ENCODE results near the gene DYRK2.
A peak's percentile ranks its signal among the peaks of the same experiment; 100 is the strongest.

Gene DYRK2

GRCh38 chr12:67694306-67694900 is 45.9 kb downstream of the DYRK2 start:
- no peaks in the 10 kb centered on the region for H3K27me3 ChIP-seq (ENCODE audit: control insufficient read depth in 1 of 2, insufficient read depth in 2 of 2, low read length in 2 of 2)
- no peak overlapping the region for H3K27ac ChIP-seq (ENCODE audit: low read depth, low read length)
- H3K4me1 ChIP-seq (ENCODE audit: insufficient read depth, low read length), result no peaks in the 10 kb centered on the region
- no peaks in the 10 kb centered on the region for H3K9me3 ChIP-seq (ENCODE audit: low read length)
- no peak overlapping the region for H3K9ac ChIP-seq (ENCODE audit: low read length)
- H3K36me3 ChIP-seq (ENCODE audit: insufficient read depth, low read length), result no peaks in the 10 kb centered on the region
- no peak overlapping the region for H3K4me3 ChIP-seq (ENCODE audit: low read depth in 1 of 2, low read length in 2 of 2)

DNA sequence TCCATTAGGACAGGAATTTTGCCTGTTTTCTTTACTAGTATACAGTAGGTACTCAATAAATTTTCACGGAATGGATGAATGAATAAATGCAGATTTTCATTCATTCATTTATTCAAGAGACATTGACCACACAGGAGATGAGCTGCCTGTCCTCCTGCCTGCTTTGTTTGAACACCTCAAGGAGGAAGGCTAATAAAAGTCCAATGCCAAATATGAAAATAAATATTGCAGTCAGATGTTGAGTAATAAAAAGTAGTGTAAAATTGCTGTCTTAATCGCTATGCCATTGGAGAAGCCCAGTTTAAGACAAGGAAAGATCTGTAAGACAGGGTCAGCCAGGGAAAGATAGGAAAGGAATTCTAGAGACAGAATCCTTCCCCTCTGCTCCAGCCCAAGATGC is 47.4 kb downstream of the DYRK2 start:
- Histone ChIP-seq H3K36me3 (ENCODE audit: insufficient read depth, low read length) (no peaks in the 10 kb centered on the region), H3K27me3 (ENCODE audit: control insufficient read depth in 1 of 2, insufficient read depth in 2 of 2, low read length in 2 of 2) (no peaks in the 10 kb centered on the region), H3K4me1 (ENCODE audit: insufficient read depth, low read length) (no peaks in the 10 kb centered on the region), H3K4me3 (ENCODE audit: low read depth in 1 of 2, low read length in 2 of 2) (no peak overlapping the region), H3K9ac (ENCODE audit: low read length) (no peak overlapping the region), H3K9me3 (ENCODE audit: low read length) (no peaks in the 10 kb centered on the region), H3K27ac (ENCODE audit: low read depth, low read length) (no peak overlapping the region)

GRCh38 chr12:67697443-67697842 is 48.9 kb downstream of the DYRK2 start:
- Histone ChIP-seq H3K27ac (ENCODE audit: low read depth, low read length) (no peak overlapping the region), H3K4me1 (ENCODE audit: insufficient read depth, low read length) (no peaks in the 10 kb centered on the region), H3K27me3 (ENCODE audit: control insufficient read depth in 1 of 2, insufficient read depth in 2 of 2, low read length in 2 of 2) (no peaks in the 10 kb centered on the region), H3K4me3 (ENCODE audit: low read depth in 1 of 2, low read length in 2 of 2) (no peak overlapping the region), H3K9ac (ENCODE audit: low read length) (no peak overlapping the region), H3K36me3 (ENCODE audit: insufficient read depth, low read length) (no peaks in the 10 kb centered on the region), H3K9me3 (ENCODE audit: low read length) (no peaks in the 10 kb centered on the region)

DNA sequence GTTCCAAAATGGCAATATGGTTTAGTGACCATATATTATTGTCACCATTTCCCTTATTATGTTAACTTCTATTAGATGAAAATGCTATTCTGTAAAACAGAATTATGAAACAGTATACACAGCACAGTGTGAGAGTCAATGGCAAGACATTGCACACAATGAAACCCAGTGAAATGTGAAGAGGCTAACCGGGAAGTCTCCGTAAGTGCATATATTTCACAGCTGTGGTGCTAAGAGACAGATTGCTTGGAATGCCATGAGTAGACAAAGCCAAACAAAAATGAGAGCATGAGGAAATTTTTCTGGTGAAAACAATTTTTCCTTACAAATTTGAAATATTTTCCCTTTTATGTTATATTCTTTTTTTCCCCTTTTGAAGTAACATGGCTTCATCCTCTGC is 49.4 kb downstream of the DYRK2 start:
- no peak overlapping the region for H3K9ac ChIP-seq (ENCODE audit: low read length)
- H3K9me3 ChIP-seq (ENCODE audit: low read length), result no peaks in the 10 kb centered on the region
- no peak overlapping the region for H3K27ac ChIP-seq (ENCODE audit: low read depth, low read length)
- H3K27me3 ChIP-seq (ENCODE audit: control insufficient read depth in 1 of 2, insufficient read depth in 2 of 2, low read length in 2 of 2), result no peaks in the 10 kb centered on the region
- no peaks in the 10 kb centered on the region for H3K4me1 ChIP-seq (ENCODE audit: insufficient read depth, low read length)
- no peak overlapping the region for H3K4me3 ChIP-seq (ENCODE audit: low read depth in 1 of 2, low read length in 2 of 2)
- H3K36me3 ChIP-seq (ENCODE audit: insufficient read depth, low read length), result no peaks in the 10 kb centered on the region

- Histone ChIP-seq H3K27ac (ENCODE audit: low read depth, low read length) (no peak overlapping the region), H3K4me1 (ENCODE audit: insufficient read depth, low read length) (no peaks in the 10 kb centered on the region), H3K27me3 (ENCODE audit: control insufficient read depth in 1 of 2, insufficient read depth in 2 of 2, low read length in 2 of 2) (no peaks in the 10 kb centered on the region), H3K4me3 (ENCODE audit: low read depth in 1 of 2, low read length in 2 of 2) (peak overlapping the region in 1 of 2 donors; percentile 30), H3K36me3 (ENCODE audit: insufficient read depth, low read length) (no peaks in the 10 kb centered on the region), H3K9ac (ENCODE audit: low read length) (no peak overlapping the region), H3K9me3 (ENCODE audit: low read length) (no peaks in the 10 kb centered on the region)
Observed at GRCh38 chr12:67698672-67699581, 50.4 kb downstream of the DYRK2 start.

DNA sequence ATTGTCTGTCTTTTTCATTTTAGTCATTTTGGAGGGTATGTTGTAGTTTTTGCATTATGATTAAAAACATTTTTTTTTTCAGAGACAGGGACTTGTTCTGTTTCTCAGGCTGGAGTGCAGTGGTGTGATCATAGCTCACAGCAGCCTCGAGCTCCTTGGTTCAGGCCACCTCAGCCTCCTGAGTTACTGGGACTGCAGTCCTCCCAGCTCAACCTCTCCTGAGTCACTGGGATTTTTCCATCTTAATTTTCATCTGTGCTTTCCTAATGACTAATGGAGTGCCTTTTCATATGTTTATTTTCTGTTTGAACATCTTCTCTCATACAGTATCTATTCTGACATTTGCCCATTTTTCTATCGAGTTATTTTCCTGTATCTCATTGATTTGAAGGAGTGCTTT is 52.6 kb downstream of the DYRK2 start:
- H3K9ac ChIP-seq (ENCODE audit: low read length), result no peak overlapping the region
- H3K27me3 ChIP-seq (ENCODE audit: control insufficient read depth in 1 of 2, insufficient read depth in 2 of 2, low read length in 2 of 2), result no peaks in the 10 kb centered on the region
- no peaks in the 10 kb centered on the region for H3K4me1 ChIP-seq (ENCODE audit: insufficient read depth, low read length)
- no peaks in the 10 kb centered on the region for H3K36me3 ChIP-seq (ENCODE audit: insufficient read depth, low read length)
- no peak overlapping the region for H3K27ac ChIP-seq (ENCODE audit: low read depth, low read length)
- H3K9me3 ChIP-seq (ENCODE audit: low read length), result no peaks in the 10 kb centered on the region
- H3K4me3 ChIP-seq (ENCODE audit: low read depth in 1 of 2, low read length in 2 of 2), result no peak overlapping the region

- Histone ChIP-seq H3K27ac (ENCODE audit: low read depth, low read length) (no peak overlapping the region), H3K27me3 (ENCODE audit: control insufficient read depth in 1 of 2, insufficient read depth in 2 of 2, low read length in 2 of 2) (no peaks in the 10 kb centered on the region), H3K36me3 (ENCODE audit: insufficient read depth, low read length) (no peaks in the 10 kb centered on the region), H3K9ac (ENCODE audit: low read length) (no peak overlapping the region), H3K4me1 (ENCODE audit: insufficient read depth, low read length) (no peaks in the 10 kb centered on the region), H3K9me3 (ENCODE audit: low read length) (no peaks in the 10 kb centered on the region), H3K4me3 (ENCODE audit: low read depth in 1 of 2, low read length in 2 of 2) (no peak overlapping the region)
Observed at GRCh38 chr12:67702136-67702535, 53.6 kb downstream of the DYRK2 start.

DNA sequence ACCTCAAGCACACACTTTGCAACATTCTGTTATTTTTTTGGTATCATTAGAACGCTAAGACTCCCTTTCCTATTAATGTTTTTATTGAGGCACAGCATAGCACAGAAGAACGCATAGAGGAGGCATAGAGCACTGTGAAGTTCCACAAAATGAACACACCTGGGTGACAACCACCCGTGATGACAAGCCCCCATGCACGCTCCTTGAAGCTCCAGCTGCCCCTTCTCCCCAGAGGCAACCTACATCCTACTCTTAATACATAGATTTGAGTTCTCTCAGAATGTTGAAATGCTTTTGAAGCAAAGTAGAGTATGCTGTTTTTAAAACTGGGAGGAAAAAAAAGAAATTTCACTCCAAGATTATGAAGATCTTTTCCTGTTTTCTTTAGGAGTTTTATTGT is 55.5 kb downstream of the DYRK2 start:
- no peaks in the 10 kb centered on the region for H3K36me3 ChIP-seq (ENCODE audit: insufficient read depth, low read length)
- H3K9ac ChIP-seq (ENCODE audit: low read length), result no peak overlapping the region

GRCh38 chr12:67705394-67706370 is 57.1 kb downstream of the DYRK2 start:
- no peaks in the 10 kb centered on the region for H3K27me3 ChIP-seq (ENCODE audit: control insufficient read depth in 1 of 2, insufficient read depth in 2 of 2, low read length in 2 of 2)
- H3K27ac ChIP-seq (ENCODE audit: low read depth, low read length), result no peak overlapping the region
- no peaks in the 10 kb centered on the region for H3K9me3 ChIP-seq (ENCODE audit: low read length)
- H3K4me1 ChIP-seq (ENCODE audit: insufficient read depth, low read length), result no peaks in the 10 kb centered on the region
- H3K4me3 ChIP-seq (ENCODE audit: low read depth in 1 of 2, low read length in 2 of 2), result no peak overlapping the region
- H3K36me3 ChIP-seq (ENCODE audit: insufficient read depth, low read length), result no peaks in the 10 kb centered on the region
- H3K9ac ChIP-seq (ENCODE audit: low read length), result no peak overlapping the region

More for the DNA sequence above, 55.5 kb downstream of the DYRK2 start:
- no peaks in the 10 kb centered on the region for H3K27me3 ChIP-seq (ENCODE audit: control insufficient read depth in 1 of 2, insufficient read depth in 2 of 2, low read length in 2 of 2)
- H3K4me3 ChIP-seq (ENCODE audit: low read depth in 1 of 2, low read length in 2 of 2), result no peak overlapping the region
- no peak overlapping the region for H3K27ac ChIP-seq (ENCODE audit: low read depth, low read length)
- H3K9me3 ChIP-seq (ENCODE audit: low read length), result no peaks in the 10 kb centered on the region
- H3K4me1 ChIP-seq (ENCODE audit: insufficient read depth, low read length), result no peaks in the 10 kb centered on the region

GRCh38 chr12:67709367-67709954 is 60.9 kb downstream of the DYRK2 start:
- Histone ChIP-seq H3K4me3 (ENCODE audit: low read depth in 1 of 2, low read length in 2 of 2) (no peak overlapping the region), H3K27ac (ENCODE audit: low read depth, low read length) (no peak overlapping the region), H3K36me3 (ENCODE audit: insufficient read depth, low read length) (no peaks in the 10 kb centered on the region), H3K9ac (ENCODE audit: low read length) (no peak overlapping the region), H3K4me1 (ENCODE audit: insufficient read depth, low read length) (no peaks in the 10 kb centered on the region), H3K27me3 (ENCODE audit: control insufficient read depth in 1 of 2, insufficient read depth in 2 of 2, low read length in 2 of 2) (no peaks in the 10 kb centered on the region), H3K9me3 (ENCODE audit: low read length) (no peaks in the 10 kb centered on the region)

GRCh38 chr12:67710582-67710981 is 62.0 kb downstream of the DYRK2 start:
- Histone ChIP-seq H3K36me3 (ENCODE audit: insufficient read depth, low read length) (no peaks in the 10 kb centered on the region), H3K4me1 (ENCODE audit: insufficient read depth, low read length) (no peaks in the 10 kb centered on the region), H3K4me3 (ENCODE audit: low read depth in 1 of 2, low read length in 2 of 2) (no peak overlapping the region), H3K27me3 (ENCODE audit: control insufficient read depth in 1 of 2, insufficient read depth in 2 of 2, low read length in 2 of 2) (no peaks in the 10 kb centered on the region), H3K27ac (ENCODE audit: low read depth, low read length) (no peak overlapping the region), H3K9me3 (ENCODE audit: low read length) (no peaks in the 10 kb centered on the region), H3K9ac (ENCODE audit: low read length) (no peak overlapping the region)

Measured in muscle layer of colon (tissue), 2 donors.